ENCODE results near the gene ATP1A1. TPM values are rescaled to one million over a fixed set of nuclear protein-coding genes. Genes with fewer than 3 reads are reported as not detected.

The ATP1A1 gene
- total RNA-seq, 1 donor from 2014 or later = 269 TPM

DNA sequence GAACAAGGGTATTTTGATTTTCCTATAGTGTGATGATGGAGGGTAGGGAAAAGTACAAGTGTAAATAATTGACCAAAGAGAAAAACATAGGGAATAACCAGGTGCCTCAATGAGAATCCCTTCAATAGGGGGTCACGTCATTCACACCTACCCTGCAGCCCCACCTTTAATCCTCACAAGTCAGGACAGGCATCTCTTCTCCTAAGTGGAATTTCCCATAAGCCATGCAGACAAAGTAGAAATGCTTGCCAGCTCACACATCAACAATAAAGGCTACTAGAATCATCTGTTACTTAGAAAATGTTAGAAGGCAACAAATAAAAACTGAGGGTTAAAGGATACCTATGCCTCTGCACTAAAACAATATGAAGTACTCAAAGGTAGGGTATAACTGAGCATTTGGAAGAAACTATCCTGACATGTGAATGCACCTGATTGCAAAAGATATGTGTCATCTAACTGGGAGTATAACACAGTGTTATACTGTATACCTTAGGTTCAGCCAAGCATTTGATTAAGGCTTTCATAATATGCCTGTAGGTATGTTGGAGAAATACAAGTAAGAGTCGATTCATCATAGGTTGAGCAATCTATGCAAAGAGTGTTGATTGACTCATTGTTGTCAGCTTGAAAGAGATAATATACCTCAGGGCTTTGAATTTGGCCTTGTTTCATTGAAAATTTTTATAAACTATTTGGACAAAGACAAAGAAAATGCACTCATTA, 32.4 kb upstream of the ATP1A1 start:
- ATAC-seq (no peak), DNase-seq (no peak)
- intact Hi-C loops (cut with micrococcal nuclease) = no loop called here

DNA sequence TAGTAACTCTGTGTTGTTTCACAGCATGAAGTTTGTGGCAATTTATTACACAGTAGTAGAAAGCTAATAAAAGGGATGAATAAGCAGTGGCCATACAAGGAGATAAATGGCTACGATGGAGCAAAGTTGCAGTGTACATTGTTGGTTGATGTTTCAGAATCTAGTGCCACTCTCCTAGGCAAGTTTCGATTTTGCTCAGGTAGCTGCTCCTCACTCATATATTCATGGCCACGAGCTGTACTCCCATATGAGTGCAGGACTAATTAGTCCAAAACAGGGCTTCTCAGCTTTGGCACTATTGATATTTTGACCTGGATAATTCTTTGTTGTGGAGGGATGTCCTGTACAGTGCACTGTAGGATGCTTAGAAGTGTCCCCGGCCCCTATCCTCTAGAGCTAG, 30.0 kb upstream of the ATP1A1 start:
- ATAC-seq = no peak
- no peak for DNase-seq

DNA sequence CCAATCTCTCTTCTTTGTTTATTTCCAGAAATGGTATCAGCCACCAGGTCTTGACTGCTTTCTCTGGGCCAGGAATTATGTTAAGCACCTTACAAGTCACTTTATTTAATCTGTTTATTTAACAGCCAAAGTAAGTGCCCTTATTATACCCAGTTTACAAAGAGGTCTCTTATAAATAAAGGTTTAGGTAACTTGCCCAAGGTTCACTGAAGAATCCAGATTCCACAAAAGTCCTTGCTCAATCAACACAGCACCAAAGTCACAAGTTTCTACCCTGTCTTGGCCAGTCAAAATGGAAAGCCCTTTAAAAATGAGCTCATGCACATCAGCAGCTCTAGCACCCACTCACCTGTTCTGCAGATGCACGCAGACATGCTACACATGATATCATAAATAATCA, 28.0 kb upstream of the ATP1A1 start:
- intact Hi-C loops (cut with micrococcal nuclease) = no loop called here
- no peak for DNase-seq
- no peak for ATAC-seq

More for the DNA sequence above, 30.0 kb upstream of the ATP1A1 start:
- intact Hi-C loops (cut with micrococcal nuclease) = no loop called here

DNA sequence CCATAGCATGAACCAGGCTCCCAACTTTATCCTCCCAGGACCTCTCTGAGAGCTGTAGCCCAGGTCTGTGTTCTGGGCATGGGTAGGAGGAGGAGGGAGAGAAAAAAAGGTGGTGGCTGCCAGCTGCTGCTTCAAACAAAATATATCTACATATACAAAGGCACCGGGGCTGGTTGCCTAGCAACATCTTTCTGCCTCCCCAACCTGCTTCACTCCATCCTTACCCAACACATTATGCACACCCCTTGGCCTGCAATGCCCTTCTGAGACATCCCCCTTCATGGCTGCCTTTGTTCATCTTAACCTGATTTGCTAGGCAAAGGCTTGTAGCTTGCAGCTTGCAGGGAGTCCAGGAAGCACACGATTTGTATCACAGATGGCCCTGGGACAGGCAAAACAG, 27.2 kb upstream of the ATP1A1 start:
- intact Hi-C loops (cut with micrococcal nuclease) = no loop called here
- DNase-seq (peak; percentile 37), ATAC-seq (peak; percentile 89)

GRCh38 chr1:116346943-116347673, 25.9 kb upstream of the ATP1A1 start:
- intact Hi-C loops (cut with micrococcal nuclease) = no loop called here
- ATAC-seq (peak; percentile 66), DNase-seq (no peak)

- intact Hi-C loops (cut with micrococcal nuclease) = no loop called here
- DNase-seq (no peak), ATAC-seq (peak; percentile 48)
These were observed 25.3 kb upstream of the ATP1A1 start for GRCh38 chr1:116347696-116348095.

GRCh38 chr1:116350097-116350645, 22.9 kb upstream of the ATP1A1 start:
- intact Hi-C loops (cut with micrococcal nuclease) = no loop called here
- DNase-seq = no peak
- no peak for ATAC-seq

DNA sequence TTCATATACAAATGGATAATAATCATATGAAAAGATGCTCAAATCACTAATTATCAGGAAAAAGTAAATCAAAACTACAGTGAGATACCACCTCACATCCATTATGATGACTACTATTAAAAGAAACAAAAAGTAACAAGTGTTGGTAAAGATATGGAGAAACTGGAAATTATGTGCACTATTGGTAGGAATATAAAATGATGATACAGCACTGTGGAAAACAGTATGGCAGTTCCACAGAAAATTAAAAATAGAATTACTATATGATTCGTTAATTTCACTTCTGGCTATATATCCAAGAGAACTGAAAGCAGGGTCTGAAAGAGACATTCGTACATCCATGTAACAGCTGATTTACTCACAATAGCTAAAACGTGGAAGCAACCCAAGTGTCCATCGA, 21.1 kb upstream of the ATP1A1 start:
- no peak for ATAC-seq
- no peak for DNase-seq
- intact Hi-C loops (cut with micrococcal nuclease) = no loop called here

DNA sequence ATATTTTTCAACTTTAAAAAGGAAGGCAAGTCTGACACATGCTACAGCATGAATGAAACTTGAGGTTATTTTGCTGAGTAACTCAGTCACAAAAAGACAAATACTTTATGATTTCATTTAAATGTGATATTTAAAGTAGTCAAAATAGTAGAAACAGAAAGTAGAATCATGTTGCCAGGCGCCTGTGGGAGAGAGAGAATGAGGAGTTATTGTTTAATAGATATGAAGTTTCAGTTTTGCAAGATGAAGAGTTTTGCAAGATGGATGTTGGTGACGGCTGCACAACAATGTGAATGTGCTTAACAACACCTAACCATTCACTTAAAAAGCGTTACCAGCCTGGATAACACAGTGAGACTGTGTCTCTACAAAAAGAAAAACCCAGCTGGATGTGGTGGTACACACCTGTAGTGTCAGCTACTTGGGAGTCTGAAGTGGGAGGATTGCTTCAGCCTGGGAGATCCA, 20.7 kb upstream of the ATP1A1 start:
- no peak for ATAC-seq
- DNase-seq = no peak
- intact Hi-C loops (cut with micrococcal nuclease) = no loop called here

DNA sequence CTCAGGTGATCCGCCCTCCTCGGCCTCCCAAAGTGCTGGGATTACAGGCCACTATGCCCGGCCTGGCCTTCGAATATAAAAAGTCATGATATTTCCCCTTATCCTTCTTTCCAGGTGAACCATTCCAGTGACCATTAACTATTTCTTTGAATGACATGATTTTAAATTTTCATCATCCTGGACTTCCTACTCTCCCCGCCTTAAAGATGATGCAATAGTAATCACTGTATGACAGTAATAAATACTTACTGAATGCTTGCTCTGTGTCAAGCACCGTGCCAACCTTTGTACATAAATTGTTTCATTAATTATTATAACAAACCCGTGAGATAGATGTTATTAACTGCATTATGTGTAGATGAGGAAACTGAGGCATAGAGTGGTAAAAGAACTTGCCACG, 19.9 kb upstream of the ATP1A1 start:
- ATAC-seq (no peak), DNase-seq (no peak)
- intact Hi-C loops (cut with micrococcal nuclease) = no loop called here

DNA sequence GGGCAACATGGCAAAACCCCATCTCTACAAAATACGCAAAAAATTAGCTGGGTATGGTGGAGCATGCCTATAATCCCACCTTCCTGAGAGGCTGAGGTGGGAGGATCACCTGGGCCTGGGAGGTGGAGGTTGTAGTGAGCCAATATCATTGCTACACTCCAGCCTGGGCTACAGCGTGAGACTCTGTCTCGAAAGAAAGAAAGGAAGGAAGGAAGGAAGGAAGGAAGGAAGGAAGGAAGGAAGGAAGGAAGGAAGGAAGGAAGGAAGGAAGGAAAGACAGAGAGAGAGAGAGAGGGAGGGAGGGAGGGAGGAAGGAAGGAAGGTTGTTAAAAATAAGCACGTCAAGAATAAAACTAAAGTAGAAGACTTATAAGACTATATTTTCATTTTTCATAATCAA, 17.0 kb upstream of the ATP1A1 start:
- intact Hi-C loops (cut with micrococcal nuclease) = loop anchor here (5.0 kb wide), 1 partner anchor 131 kb away; no protein-coding TSS in a partner anchor

DNA sequence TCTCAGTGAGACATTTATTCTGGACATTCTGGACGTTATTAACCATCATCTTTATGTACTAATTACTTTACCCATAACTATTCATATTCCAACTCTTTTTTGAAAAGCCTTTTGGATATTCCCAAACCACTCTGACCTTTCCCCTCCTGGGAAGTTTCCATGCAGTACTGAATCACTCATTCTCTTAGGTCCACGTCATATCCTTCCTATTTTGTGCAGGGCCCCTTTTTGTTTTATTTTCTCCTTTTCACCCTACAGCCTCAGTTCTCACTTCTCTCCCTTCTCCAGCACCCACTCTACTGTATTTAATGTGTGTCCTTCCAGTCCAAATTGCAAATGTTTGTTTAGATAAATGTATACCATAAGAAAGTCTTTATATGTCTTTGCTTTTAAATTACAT, 16.4 kb upstream of the ATP1A1 start:
- no peak for DNase-seq
- ATAC-seq = no peak
- intact Hi-C loops (cut with micrococcal nuclease) = loop anchor here (5.0 kb wide), 1 partner anchor 131 kb away; no protein-coding TSS in a partner anchor

More for the DNA sequence above, 17.0 kb upstream of the ATP1A1 start:
- ATAC-seq = no peak
- DNase-seq = no peak

- ATAC-seq (no peak), DNase-seq (no peak)
- intact Hi-C loops (cut with micrococcal nuclease) = loop anchor here (5.0 kb wide), 1 partner anchor 130 kb away; no protein-coding TSS in a partner anchor
These were observed 15.6 kb upstream of the ATP1A1 start for GRCh38 chr1:116357487-116357886.

- intact Hi-C loops (cut with micrococcal nuclease) = loop anchor here (5.0 kb wide), 1 partner anchor 128 kb away; no protein-coding TSS in a partner anchor
- no peak for DNase-seq
- ATAC-seq = no peak
These were observed 13.8 kb upstream of the ATP1A1 start for GRCh38 chr1:116359060-116359830.

DNA sequence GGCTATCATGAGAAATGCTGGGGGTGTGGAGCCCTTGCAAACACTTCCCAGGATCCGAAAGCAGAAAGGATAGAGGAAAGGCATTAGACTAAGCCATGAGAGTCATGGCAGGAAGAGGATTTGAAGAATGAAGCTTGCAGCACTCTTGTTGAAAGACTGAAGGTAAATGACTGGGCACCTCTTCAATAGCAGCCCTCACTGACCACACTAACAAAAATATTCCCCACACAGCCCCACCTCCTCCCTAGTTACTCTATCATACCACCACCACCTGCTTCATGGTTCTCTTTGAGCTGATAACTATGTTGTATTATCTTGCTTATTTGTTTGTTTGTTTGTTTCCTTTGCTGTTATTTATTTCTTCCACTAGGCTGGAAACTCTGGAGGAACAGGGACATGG, 13.2 kb upstream of the ATP1A1 start:
- DNase-seq (no peak), ATAC-seq (no peak)
- intact Hi-C loops (cut with micrococcal nuclease) = loop anchor here (5.0 kb wide), 1 partner anchor 127 kb away; no protein-coding TSS in a partner anchor

DNA sequence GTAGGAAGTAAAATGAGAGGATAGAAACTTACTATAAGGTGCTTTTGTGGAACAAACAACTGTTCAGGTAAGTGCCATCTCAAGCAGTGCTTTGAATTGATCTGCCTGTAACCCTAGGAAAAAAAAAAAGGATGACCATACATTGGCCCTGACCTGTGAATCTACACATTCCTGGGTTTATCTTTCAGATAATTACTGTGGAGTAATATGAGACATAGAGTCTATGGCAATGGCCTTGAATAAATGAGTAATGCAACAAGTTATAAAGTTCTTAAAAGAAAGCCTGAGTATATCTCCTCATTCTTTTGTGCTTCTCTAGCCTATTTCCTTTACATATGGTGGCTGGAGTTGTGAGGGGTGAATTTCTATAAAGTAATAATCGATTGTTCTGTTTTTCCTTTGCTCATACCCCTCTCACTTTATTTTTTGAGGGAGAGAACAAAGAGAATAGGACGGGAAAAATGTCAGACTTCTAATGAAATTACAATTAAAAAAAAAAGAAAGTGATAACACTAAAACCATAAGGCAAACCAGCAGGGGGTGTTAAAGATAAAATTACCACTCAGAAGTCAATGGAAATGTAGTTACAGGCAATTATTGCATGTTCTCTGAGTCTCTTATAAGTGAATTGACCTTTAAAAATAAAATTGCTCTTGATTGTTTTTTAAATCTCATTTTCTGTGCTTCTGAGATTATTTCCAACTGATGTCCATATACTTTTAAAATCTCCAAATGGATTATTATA, 12.4 kb upstream of the ATP1A1 start:
- ATAC-seq = peak; percentile 48
- DNase-seq = no peak
- intact Hi-C loops (cut with micrococcal nuclease) = no loop called here

DNA sequence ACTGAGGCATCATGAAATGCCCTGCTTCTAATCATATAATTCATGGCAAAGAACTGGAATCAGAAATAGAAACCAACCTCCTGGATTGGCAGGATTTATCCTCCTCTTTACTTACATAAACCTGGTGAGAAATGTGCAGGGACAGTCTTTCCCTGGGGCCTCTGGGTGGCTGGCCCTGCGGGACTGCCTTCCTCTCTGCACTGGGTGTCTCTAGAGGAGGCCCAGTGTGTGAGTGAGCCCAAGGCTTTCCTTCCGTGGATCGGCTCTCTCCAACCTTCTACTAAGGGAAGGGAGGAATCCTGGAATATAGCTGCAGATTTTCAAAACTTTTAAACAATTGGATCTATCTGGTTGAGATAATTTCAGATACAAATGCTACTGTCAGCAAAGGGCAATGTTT, 11.4 kb upstream of the ATP1A1 start:
- ATAC-seq = peak; percentile 54
- no peak for DNase-seq
- intact Hi-C loops (cut with micrococcal nuclease) = no loop called here

DNA sequence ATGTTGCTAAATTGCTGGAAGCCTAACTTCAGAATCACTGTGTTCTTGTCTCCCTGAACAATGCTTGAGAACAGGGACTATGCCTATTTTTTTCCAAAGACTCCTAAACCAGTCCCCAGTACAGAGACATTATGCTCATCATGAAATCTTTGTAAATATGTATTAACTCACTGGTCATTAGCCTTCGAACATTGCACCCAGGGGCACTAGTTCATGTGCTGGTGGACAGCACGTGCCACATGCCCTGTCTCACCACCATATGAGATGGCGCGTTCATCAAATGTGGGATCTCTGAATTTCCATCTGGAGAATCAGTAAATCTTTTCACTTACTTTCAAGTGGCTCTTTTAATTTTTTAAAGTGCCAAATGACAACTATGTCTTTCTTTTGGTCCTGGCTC, 11.0 kb upstream of the ATP1A1 start:
- ATAC-seq (no peak), DNase-seq (no peak)
- intact Hi-C loops (cut with micrococcal nuclease) = no loop called here

- intact Hi-C loops (cut with micrococcal nuclease) = no loop called here
- DNase-seq (no peak), ATAC-seq (peak; percentile 81)
These were observed 7.7 kb upstream of the ATP1A1 start for GRCh38 chr1:116365353-116365780.
